Stimulated activated CD8-positive, alpha-beta memory T cell treated with anti-CD3 and anti-CD28 coated beads, Interleukin-15, amount 100 ng/mL, for 1 hour (primary cell): ENCODE measurements around the gene CCDC194.

Source experiments
- DNase-seq: peaks from one replicate; pipeline ENCODE4 v3.0.0-alpha.2; 2020; ENCODE audit warnings: low read depth

Gene CCDC194

DNA sequence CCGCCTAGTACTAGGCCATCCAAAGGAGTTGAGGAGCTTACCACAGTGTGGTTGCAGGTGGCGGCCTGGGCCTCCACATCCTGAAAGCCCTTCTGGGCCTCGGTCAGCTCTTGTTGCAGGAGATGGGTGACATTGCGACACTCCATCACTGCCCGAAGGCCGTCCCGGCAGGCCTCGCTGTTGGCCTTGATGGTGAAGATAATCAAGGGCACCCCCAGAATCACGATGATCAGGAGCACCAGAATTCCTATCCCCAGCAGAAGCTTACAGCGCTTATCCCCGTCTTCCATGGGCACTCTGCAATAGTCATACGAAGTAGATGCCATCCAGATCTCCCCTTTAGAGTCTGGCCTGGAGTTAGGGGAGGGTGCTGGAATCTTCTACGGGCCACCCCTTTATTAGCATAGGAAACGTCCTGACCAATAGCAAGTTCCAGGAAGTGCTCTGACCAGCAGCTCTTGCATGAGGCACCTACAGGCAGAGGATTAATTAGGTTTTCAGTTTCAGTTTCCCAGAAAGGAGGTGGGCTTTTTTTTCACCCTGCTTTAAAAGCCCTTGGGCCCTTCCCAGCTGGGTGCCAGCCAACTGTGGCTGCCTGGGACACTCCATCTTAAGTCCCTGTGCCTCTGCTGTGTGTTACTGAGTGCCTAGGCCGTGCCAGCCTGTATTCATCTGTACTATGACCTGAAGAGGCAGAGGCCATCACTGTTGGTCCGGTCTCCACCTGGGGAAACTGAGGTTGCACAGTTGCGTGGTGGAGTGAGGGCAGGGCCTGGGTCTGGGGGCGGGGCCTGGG lies 11.5 kb upstream of the CCDC194 start, which contains the start of gene BST2:
BST2 (minus strand) TSS at position 381 of the 796 bp plus-strand sequence; CDS start at position 326, 55 bp downstream.
- DNase-seq = peak; percentile 25

DNA sequence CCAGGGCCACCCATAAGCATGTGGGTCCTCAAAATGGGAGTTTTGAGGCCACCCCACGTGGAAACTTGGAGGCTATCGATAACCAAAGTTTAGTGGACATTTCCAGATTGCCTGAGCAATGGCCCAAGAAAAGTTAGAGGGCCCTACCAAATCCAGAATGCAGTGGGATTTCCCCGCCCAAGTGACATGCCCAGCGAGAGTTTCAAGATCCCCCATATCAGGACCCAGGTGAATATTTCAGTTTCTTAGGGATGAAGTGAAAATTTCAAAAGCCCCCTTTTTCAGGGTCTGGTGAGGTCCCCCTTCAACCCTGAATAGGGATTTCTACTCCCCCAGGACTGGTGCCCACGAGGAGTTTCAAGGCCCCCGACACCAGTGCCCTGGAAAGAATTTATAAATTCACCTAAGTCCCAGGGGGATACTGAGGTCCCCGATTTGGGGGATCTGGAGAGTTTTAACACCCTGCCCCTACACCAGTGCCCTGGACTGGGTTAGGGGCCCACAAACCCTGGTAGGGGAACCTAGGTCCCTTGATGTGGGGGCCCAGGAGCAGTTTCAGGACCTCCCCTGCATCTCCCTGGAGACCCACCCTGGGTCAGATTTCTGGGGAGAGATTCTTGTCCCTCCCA lies 10.7 kb upstream of the CCDC194 start:
- DNase-seq = no peak

DNA sequence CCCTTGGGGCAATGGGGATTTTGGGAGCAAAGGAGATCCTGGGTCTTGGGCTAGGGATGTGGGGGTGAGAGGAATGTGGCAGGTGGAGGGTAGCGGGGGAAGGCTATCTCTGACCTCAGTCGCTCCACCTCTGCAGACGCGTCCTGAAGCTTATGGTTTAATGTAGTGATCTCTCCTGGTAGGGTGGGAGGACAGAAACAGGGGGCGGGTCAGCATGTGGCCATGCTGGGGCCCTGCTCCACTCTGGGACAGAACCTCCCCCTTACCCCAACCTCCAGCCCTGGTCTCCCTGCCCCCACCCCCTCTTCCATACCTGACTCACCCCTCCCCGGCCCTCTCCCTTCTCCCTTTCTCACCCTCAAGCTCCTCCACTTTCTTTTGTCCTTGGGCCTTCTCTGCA lies 10.0 kb upstream of the CCDC194 start:
- no peak for DNase-seq

DNA sequence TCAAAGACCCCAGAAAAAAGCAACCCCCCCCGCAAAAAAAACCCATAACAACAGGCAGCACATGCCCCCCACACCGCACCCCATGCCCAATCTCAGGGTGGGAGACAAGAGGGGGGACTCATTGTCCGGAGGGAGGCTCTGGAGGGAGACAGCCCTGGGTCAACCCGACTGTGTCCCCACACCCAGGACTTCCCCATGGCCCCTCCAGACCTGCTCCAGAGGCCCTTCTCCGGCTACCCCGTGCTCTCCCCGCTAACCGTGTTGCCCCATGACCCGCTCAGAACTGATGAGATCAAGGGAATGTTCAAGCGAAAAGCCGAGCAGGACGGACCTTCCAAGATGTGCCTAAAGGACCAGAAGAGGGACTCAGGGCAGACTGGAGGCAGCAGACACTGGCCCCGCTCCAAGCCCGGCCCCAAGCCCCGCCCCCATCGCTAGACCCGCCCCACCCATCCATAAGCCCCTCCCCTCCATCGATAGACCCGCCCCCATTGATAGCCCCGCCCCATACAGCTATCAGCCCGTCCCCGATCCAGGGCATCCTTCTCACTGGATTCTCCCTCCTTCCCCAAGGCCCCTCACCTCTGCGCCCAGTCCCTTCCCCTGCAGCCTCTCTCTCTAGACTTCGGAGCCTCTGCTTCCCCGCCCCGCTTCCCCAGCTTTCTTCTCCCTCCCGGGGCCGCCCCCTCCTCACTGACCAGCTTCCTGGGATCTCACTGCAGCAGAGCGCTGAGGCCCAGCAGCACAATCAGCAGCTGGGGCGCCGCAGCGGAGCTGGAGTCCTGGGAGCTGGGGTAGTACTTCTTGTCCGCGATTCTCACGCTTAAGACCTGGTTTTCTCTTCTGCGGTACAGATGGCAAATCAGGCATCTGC lies 9.2 kb upstream of the CCDC194 start:
- peak; percentile 36 for DNase-seq

- DNase-seq = no peak
Observed at GRCh38 chr19:17401628-17402027, 7.6 kb upstream of the CCDC194 start.

DNA sequence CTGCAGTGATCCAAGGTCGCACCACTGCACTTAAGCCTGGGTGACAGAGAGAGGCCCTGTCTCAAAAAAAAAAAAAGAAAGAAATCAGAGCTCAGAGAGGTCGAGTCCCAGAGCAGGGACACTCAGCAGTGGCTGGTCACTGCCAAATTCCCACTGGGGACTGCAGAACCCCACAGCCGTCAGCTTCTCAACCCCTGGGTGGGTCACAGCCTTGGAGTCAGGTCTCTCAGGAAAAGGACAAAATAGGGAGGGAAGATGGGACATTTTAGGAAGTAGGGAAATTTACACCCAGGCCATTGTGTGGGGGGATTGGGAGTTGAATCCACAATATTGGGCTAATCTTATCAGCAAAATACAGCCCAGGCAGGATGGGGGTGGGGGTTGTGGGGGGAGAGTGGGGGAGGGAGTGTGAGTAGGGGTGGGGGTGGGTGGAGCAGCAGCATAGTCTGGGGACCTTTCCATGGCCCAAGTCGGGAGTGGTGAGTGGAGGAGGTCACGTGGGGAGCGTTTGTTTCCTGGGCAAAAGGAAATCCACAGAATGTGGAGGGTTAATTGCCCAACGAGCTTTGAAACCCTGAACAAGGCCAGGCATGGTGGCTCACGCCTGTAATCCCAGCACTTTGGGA lies 5.0 kb upstream of the CCDC194 start:
- DNase-seq = no peak

GRCh38 chr19:17394891-17395415 lies 957 bp upstream of the CCDC194 start:
- peak; percentile 49 for DNase-seq

DNA sequence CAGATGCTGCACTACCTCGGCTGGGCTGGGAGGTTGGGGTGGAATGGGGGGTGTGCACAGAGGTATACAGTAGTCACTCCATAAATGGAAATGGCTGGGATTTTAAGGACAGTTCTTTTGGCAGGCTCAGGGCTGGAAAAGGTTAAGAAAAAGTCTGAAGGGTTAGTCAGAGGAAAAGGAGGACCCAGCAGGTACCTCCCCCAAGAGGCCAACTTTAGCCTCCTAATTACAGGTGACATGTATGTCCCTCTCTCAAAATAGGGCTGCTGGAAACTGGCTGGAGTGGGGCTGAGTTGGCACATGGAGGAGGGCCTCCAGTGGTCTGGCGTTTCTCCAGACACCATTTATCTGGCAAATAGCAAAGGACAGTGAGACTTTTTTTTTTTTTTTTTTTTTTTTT lies 994 bp downstream of the CCDC194 start:
- no peak for DNase-seq

- no peak for DNase-seq
Observed at GRCh38 chr19:17391371-17392151, 2.4 kb downstream of the CCDC194 start.

- DNase-seq = peak; percentile 73
Observed at GRCh38 chr19:17390665-17391370, 3.2 kb downstream of the CCDC194 start.

GRCh38 chr19:17389957-17390664 lies 3.9 kb downstream of the CCDC194 start:
- no peak for DNase-seq

GRCh38 chr19:17389288-17389687 lies 4.7 kb downstream of the CCDC194 start:
- DNase-seq = no peak

DNA sequence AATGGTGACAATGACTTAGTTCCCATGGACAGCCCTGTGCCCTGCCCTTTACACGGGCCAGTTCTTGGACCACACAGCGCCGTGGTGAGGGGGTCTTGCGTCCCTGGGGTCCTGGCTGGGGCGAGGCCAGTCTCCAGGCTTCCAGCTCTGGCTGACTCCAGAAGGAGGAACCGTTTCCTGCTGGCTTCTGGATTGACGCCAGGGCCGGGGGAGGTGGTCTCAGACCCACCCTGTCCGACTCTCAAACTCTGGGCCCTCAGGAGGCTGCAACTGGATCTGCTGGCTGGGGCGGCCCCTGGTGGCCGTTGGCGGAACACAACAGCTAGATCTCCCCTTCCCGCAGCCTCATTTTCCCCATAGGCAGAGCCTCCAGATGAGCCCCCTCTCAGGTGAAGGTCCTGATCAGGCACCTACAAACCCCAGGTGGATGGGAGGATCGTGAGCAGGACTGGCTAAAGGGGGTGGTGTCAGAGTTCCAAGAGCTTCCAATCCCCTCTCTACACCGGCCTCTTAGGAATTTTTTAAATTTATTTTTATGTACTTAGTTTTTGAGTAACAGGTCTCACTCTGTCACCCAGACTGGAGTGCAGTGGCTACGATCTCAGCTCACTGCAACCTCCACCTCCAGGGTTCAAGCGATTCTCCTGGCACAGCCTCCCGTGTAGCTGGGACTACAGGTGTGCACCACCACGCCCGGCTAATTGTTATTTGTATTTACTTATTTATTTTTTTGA lies 8.0 kb downstream of the CCDC194 start:
- peak; percentile 24 for DNase-seq

DNA sequence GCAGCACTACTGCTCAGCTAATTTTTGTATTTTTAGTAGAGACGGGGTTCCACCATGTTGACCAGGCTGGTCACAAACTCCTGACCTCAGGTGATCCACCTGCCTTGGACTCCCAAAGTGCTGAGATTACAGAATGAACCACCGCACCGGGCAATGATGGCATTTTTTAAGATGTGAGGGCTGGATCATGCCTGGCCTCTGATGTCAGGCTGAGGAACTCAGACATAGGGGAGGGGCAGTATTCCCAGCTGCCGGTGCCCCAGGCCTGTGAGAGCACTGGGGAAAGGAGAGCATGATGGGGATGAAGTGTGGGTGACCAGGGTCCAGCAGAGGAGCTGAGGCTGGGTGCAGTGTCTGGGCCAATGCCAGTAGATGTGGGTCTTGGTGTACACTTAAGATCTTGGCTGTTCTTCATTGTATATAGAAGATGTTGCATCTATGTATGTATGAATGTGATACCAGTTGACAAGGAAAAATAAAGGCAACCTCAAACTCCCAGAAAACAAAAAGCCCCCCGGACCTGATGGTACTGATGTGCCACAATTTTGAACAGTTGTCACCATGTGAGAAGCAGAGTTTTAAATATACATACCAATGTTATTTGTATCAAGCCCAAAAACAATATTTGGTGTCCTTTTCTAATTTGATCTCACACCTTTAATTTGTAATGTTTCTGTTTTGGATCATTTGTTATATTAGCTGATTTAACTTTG lies 13.4 kb downstream of the CCDC194 start:
- no peak for DNase-seq

DNA sequence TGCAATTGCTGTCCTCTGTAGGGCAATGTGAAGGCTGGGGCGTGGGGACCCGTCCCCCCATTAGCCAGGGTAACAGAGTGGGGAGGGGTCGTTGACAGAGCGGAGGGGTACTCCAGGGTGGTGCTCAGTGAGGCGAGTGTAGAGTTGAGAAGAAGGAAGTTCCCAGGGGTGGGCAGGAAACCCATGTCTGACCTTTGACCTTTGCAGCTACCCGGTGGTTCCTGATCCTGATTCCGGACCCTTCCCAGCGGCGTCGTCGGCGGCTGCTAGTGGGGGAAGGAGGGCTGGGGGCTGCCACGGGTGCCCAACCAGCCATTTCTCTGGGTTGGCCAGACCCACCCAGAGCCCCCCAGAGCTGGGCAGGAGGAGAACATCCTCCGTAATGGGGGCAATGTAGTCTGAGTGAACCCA lies 14.8 kb downstream of the CCDC194 start:
- DNase-seq = no peak

- DNase-seq = no peak
Observed at GRCh38 chr19:17378271-17378670, 15.7 kb downstream of the CCDC194 start.

GRCh38 chr19:17376935-17377600 lies 16.9 kb downstream of the CCDC194 start, which contains the start of gene PLVAP:
PLVAP (minus strand) TSS chr19:17377342; CDS start chr19:17377288, 54 bp downstream.
- DNase-seq = no peak
